HS-27A (cell line): ENCODE results near the gene CAB39.
"Not testable (repeated sequence)": the region's sequence is repeated elsewhere in the genome, so short reads cannot be mapped to it uniquely, and the experiment has no call there.

Source experiments
- DNase-seq: peaks from one replicate; pipeline ENCODE4 v3.0.0-alpha.2; 2012; ENCODE audit warnings: low read depth, missing footprints

Gene CAB39

GRCh38 chr2:230715201-230715600 lies 2.6 kb downstream of the CAB39 start:
- DNase-seq, result no peak

- DNase-seq, result no peak
Measured at GRCh38 chr2:230716588-230716987, 3.9 kb downstream of the CAB39 start.

DNA sequence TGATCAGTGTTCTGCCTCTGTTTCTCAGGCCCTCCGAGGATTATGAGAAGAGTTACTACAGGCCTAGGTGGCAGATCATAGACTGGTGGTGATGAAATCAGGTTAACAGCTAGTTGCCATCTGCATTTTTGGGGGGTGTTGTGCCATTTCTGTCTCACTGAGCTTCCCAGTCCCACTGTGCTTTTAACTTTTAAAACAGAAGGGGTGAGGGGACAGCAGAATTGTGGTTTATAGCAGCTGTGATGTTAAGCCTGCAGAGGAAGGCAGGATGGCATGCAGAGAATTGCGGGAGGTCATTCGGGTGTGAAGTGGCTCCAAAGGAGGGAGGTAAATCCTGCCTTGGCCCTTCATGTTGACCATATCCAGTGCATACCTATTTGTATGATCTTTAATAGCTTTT lies 5.0 kb downstream of the CAB39 start:
- no peak for DNase-seq

- no peak for DNase-seq
Measured at GRCh38 chr2:230719340-230719739, 6.7 kb downstream of the CAB39 start.

GRCh38 chr2:230721712-230722111 lies 9.1 kb downstream of the CAB39 start:
- no peak for DNase-seq

- DNase-seq, result no peak
Measured at GRCh38 chr2:230722207-230722885, 9.7 kb downstream of the CAB39 start.

GRCh38 chr2:230723363-230723762 lies 10.7 kb downstream of the CAB39 start:
- DNase-seq, result no peak

DNA sequence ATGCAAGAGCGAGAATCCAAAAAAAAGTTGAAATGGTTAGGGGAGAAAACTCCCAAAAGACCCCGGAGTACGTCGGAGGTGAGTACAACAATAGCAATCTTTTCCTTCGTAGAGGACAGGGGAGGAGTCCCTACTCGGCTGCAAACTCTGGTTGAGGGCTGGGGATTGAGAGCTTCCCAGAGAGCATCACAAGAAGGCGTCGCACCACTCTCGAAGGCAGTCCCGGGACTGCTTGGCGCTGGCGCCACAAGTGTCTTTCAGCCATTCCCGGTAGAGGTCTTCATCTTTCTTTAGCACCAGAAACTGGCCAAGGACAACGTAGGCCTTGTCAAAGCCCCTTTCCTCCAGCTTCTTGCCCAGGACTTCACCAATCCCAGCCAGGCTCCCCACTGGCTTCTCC lies 12.3 kb downstream of the CAB39 start:
- DNase-seq, result not testable (repeated sequence)

DNA sequence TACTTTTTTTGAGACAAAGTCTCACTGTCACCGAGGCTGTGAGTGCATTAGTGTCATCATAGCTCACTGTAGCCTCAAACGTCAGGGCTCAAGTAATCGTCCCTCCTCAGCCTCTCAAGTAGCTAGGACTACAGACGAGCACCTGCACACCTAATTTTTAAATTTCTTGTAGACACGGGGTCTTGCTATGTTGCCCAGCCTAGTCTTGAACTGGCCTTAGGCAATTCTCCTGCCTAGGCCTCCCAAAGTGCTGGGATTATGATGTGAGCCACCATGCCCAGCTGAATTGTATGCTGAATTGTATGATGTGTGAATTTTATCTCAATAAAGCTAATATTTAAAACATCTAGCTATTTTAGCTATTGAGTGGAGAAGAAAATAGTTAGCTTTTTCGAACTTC lies 18.9 kb downstream of the CAB39 start:
- no peak for DNase-seq

DNA sequence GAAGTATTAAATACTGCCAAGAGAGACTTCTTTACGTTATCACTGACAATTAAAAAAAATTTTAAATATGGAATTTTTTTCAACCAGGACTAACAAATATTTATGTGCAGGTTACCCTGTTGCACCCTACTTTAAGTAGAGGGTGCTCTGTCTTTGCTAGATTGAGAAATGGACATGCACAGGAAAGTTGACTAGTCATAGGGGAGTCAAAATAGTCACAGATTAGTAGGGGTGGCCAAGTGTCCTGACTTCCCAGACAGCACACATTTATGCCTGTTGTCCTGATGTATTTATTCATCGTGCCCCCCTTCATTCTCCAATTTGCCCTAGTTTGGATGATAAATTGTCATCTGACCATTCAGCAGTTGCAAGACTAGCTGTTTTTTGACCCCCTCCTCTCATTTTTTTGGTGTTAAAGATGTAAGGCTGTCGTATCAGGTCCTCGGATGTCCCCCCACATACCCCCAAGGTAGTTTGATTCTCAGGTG lies 20.3 kb downstream of the CAB39 start:
- no peak for DNase-seq

DNA sequence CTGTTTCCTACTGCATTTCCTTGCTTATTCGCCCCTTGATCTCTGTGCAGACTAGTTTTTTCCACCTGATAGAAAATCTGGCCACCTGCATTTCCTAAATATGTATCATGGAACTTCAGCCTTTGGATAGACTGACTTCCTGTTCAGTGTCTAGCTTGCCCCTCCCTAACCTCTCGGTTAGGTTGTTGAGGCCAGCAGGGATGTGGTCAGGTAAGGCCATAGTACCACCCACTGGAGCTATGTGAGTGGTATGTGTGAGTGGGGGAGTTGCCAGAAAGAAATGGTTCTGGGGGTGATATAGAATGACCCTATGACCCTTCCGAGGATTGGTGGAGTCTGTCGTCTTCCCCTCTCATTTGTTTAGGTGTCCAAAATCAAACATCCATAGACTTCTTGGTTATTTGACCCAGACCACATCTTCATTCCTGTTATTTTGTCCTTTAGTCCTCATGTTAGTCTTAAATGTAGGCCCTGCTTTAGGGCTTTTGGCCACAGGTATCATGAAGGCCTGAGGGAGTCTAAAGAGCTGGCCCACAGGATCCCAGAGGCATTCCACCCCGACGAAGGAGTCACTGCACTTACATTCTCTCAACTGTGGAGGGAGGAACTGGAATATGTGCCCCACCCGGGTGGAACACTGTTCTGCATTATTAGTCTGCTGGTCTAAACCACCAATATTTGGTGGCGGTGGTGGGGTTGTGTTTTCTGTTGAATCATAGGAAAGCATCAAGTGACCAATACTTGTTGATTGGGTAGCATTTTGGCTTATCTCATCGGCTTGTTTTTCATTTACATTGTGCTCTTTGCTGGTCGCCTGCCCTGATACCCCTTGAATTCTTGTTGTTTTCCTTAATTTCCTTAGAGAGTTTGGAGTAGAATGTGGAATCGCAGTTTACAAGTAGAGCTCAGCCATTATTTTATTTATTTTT lies 21.9 kb downstream of the CAB39 start:
- DNase-seq, result no peak

GRCh38 chr2:230735884-230736283 lies 23.2 kb downstream of the CAB39 start:
- no peak for DNase-seq

- DNase-seq, result no peak
Measured at GRCh38 chr2:230737300-230737699, 24.7 kb downstream of the CAB39 start.

DNA sequence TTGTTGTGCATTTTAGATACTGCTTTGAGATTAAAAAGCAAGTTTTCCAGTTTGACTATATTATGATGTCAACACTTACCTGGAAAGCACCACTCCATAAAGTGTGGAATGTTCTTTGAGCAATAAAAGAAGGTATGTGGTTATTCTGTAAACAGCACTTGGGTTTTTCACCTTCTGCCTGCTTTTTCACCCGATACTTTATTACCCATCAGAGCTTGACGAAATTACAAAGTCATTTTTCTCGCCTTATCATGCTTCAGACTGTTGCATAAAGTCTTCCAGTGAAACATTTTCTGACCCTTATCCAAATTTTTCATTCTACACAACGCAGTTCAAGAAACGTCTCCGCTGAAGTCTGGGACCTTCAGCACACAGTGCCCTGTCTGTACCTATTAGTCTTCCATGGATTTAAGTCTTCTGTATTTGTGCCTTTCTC lies 25.2 kb downstream of the CAB39 start:
- DNase-seq, result no peak

DNA sequence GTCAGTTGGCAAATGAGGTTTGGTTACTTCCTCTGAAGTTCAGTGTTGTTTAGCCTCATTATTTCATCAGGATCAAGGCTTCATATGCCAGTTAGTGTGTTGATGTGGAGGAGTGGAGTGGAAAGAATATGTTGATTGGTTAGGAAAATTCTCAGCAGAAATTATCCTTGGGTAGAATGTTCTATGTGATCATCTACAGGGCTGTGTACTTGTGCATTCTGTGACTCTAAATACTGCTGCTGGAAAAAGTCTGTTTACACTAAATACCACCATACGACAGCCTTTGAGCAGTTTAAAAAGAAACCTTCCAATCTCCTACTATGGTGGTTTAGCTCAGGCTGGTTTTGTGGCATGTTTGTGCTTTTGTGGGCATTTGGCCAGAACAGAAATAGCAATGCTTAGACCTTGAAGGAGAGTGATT lies 25.8 kb downstream of the CAB39 start:
- no peak for DNase-seq

GRCh38 chr2:230738924-230739323 lies 26.3 kb downstream of the CAB39 start:
- no peak for DNase-seq

- no peak for DNase-seq
Measured at GRCh38 chr2:230739961-230740360, 27.3 kb downstream of the CAB39 start.

GRCh38 chr2:230742781-230743180 lies 30.1 kb downstream of the CAB39 start:
- DNase-seq, result no peak

GRCh38 chr2:230746213-230746612 lies 33.6 kb downstream of the CAB39 start:
- DNase-seq, result no peak

DNA sequence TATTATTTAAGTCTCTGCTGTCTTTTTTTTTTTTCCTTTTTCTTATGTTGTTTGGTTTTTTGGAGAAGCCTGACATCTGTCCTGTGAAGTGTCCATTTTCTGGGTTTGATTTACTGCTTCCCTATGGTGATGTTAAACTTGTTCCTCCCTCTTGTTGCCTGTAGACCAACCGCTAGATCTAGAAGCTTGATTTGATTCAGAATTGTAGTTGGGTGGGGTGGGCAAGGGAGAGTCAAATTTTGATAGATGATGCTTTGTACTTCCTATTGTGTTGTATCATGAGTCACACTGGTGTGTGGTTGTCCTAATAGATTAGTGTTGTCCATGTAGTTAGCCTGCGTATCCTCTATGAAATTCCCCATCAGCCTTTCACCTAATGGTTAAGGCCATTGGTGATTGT lies 35.4 kb downstream of the CAB39 start:
- DNase-seq, result no peak

- no peak for DNase-seq
Measured at GRCh38 chr2:230749111-230749510, 36.5 kb downstream of the CAB39 start.

- no peak for DNase-seq
Measured at GRCh38 chr2:230751062-230751461, 38.4 kb downstream of the CAB39 start.

- no peak for DNase-seq
Measured at GRCh38 chr2:230754200-230754599, 41.6 kb downstream of the CAB39 start.
